ENCODE measurements around the gene EPAS1.

DNA sequence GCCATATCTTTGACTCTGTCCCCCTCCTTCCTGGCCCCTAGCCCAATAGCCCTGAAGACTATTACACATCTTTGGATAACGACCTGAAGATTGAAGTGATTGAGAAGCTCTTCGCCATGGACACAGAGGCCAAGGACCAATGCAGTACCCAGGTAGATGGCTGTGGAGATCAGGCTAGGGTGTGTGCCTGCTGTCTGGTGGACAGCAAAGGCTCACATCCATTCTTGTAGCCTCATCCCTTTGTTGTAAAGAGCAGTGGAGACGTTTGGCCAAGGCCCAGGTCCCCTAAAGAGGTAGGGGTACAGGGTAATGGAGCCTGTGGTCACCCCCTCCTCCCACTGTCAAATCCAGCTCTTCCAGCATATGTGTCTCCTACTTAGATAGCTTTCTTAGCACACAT, 81.4 kb downstream of the EPAS1 start:
- no peak for TF ChIP-seq POLR2A (IDR thresholded peaks at IDR 0.05; ENCODE audit: low read length)
- TF ChIP-seq GATA1 (IDR thresholded peaks at IDR 0.05; ENCODE audit: low read depth, low read length): no peak

All from erythroblast (primary cell).